ENCODE data around the gene C1orf74. TPM values are rescaled to one million over a fixed set of nuclear protein-coding genes. Genes with fewer than 3 reads are reported as not detected.

C1orf74 gene
- total RNA-seq: 1 to 10 TPM; 3.7 to 4.3 TPM

- Mint-ChIP-seq H3K9me3 (ENCODE audit: low read depth) (no peaks in the 10 kb centered on the region), H3K27me3 (no peaks in the 10 kb centered on the region), H3K4me3 (peak within 1 kb of the TSS; percentile 89), H3K4me1 (peaks cover 30% of the 10 kb centered on the region), H3K27ac (peak within 1 kb of the TSS; percentile 97), H3K36me3 (ENCODE audit: low read depth) (peaks cover 34% of the 10 kb centered on the region)
- ATAC-seq: peak; percentile 99
- intact Hi-C loops (cut with DNase I, micrococcal nuclease): loop anchor here (1.0 to 10.0 kb wide), 8 partner anchors 15 to 1470 kb away; partner anchors contain the start of genes TRAF3IP3 (in 2 of the 2), IRF6 (in 1 of the 2), RCOR3 (in 1 of the 2) and UTP25 (in 1 of the 2)
- POLR2A ChIA-PET: interaction anchor here (0.6 to 2.9 kb wide), 5 partner anchors 16 to 43 kb away, joined by 3 to 16 read pairs (median 4); partner anchors contain the start of genes TRAF3IP3 and UTP25
- CTCF ChIA-PET: interaction anchor here (0.6 to 3.5 kb wide), 12 partner anchors 10 to 1631 kb away, joined by 3 to 24 read pairs (median 4); partner anchors contain the start of genes TRAF3IP3 and UTP25
- peak; percentile 100 for DNase-seq
Observed at GRCh38 chr1:209784265-209785169, at the start of gene C1orf74. Gene C1orf74 (minus strand): TSS chr1:209784559. CDS start chr1:209783634, 925 bp downstream.

- POLR2A ChIA-PET: no interaction called here
- no peak overlapping the region for H3K27ac Mint-ChIP-seq
Observed at GRCh38 chr1:209831615-209832014, 47.3 kb upstream of the C1orf74 start.

GRCh38 chr1:209830722-209831121, 46.4 kb upstream of the C1orf74 start:
- Mint-ChIP-seq H3K27ac (peak overlapping the region; percentile 48), H3K36me3 (ENCODE audit: low read depth) (peaks cover 40% of the 10 kb centered on the region), H3K4me3 (no peak overlapping the region), H3K27me3 (no peaks in the 10 kb centered on the region), H3K9me3 (ENCODE audit: low read depth) (no peaks in the 10 kb centered on the region), H3K4me1 (peaks cover 58% of the 10 kb centered on the region)
- DNase-seq (no peak), ATAC-seq (no peak)
- ChIA-PET POLR2A (no interaction called here), CTCF (interaction anchor here (1.0 to 2.2 kb wide), 4 partner anchors 20 to 62 kb away, joined by 3 to 8 read pairs (median 4); partner anchors contain the start of gene C1orf74)
- intact Hi-C loops (cut with DNase I, micrococcal nuclease): no loop called here

More at GRCh38 chr1:209831615-209832014, 47.3 kb upstream of the C1orf74 start:
- CTCF ChIA-PET: interaction anchor here (0.5 to 2.2 kb wide), 5 partner anchors 18 to 1817 kb away, joined by 3 to 8 read pairs (median 3); no protein-coding TSS in a partner anchor
- no peaks in the 10 kb centered on the region for H3K27me3 Mint-ChIP-seq
- peaks cover 67% of the 10 kb centered on the region for H3K4me1 Mint-ChIP-seq
- H3K9me3 Mint-ChIP-seq (ENCODE audit: low read depth): no peaks in the 10 kb centered on the region
- DNase-seq: no peak
- peaks cover 48% of the 10 kb centered on the region for H3K36me3 Mint-ChIP-seq (ENCODE audit: low read depth)
- no peak overlapping the region for H3K4me3 Mint-ChIP-seq
- ATAC-seq: no peak
- intact Hi-C loops (cut with DNase I, micrococcal nuclease): no loop called here

- CTCF ChIA-PET: interaction anchor here (2.0 to 2.2 kb wide), 2 partner anchors 31 to 61 kb away, joined by 5 to 8 read pairs; no protein-coding TSS in a partner anchor
- H3K36me3 Mint-ChIP-seq (ENCODE audit: low read depth): peaks cover 33% of the 10 kb centered on the region
Observed at GRCh38 chr1:209829716-209830115, 45.4 kb upstream of the C1orf74 start.

GRCh38 chr1:209827384-209828262, 43.3 kb upstream of the C1orf74 start, which contains the start of gene UTP25:
Gene UTP25 (plus strand): TSS chr1:209827972. CDS start chr1:209828064, 92 bp downstream.
- Mint-ChIP-seq H3K9me3 (ENCODE audit: low read depth) (no peaks in the 10 kb centered on the region), H3K4me1 (peaks cover 45% of the 10 kb centered on the region), H3K4me3 (peak within 1 kb of the TSS; percentile 87), H3K27ac (peak within 1 kb of the TSS; percentile 92), H3K36me3 (ENCODE audit: low read depth) (peaks cover 16% of the 10 kb centered on the region), H3K27me3 (peaks cover 4% of the 10 kb centered on the region)
- intact Hi-C loops (cut with DNase I, micrococcal nuclease): loop anchor here (1.0 to 5.0 kb wide), 9 partner anchors 43 to 1955 kb away; partner anchors contain the start of genes C1orf74 (in 1 of the 2) and TRAF3IP3 (in 1 of the 2)
- CTCF ChIA-PET: interaction anchor here (0.6 to 1.9 kb wide), 21 partner anchors 8 to 1875 kb away, joined by 3 to 11 read pairs (median 3); partner anchors contain the start of genes C1orf74 and TRAF3IP3
- ATAC-seq: peak; percentile 86
- DNase-seq: peak; percentile 96
- POLR2A ChIA-PET: interaction anchor here (0.8 to 1.0 kb wide), 3 partner anchors 12 to 243 kb away, joined by 4 to 6 read pairs (median 4); partner anchors contain the start of gene C1orf74

More at GRCh38 chr1:209829716-209830115, 45.4 kb upstream of the C1orf74 start:
- POLR2A ChIA-PET: interaction anchor here (0.6 kb wide), 1 partner anchor 27 kb away, joined by 7 read pairs; no protein-coding TSS in a partner anchor
- Mint-ChIP-seq H3K27me3 (no peaks in the 10 kb centered on the region), H3K9me3 (ENCODE audit: low read depth) (no peaks in the 10 kb centered on the region), H3K27ac (peak overlapping the region; percentile 71), H3K4me3 (peak overlapping the region; percentile 87), H3K4me1 (peaks cover 48% of the 10 kb centered on the region)
- ATAC-seq (no peak), DNase-seq (no peak)
- intact Hi-C loops (cut with DNase I, micrococcal nuclease): loop anchor here (2.0 to 5.0 kb wide), 3 partner anchors 61 to 1957 kb away; no protein-coding TSS in a partner anchor

- ChIA-PET POLR2A (no interaction called here), CTCF (interaction anchor here (0.8 to 4.7 kb wide), 7 partner anchors 10 to 57 kb away, joined by 3 to 45 read pairs (median 6); no protein-coding TSS in a partner anchor)
- ATAC-seq: no peak
- Mint-ChIP-seq H3K9me3 (ENCODE audit: low read depth) (no peaks in the 10 kb centered on the region), H3K4me1 (peaks cover 37% of the 10 kb centered on the region), H3K27ac (no peak overlapping the region), H3K36me3 (ENCODE audit: low read depth) (peaks cover 7% of the 10 kb centered on the region), H3K4me3 (no peak overlapping the region), H3K27me3 (peaks cover 12% of the 10 kb centered on the region)
- DNase-seq: no peak
- intact Hi-C loops (cut with DNase I, micrococcal nuclease): loop anchor here in 1 of 2 experiments (2.0 to 5.0 kb wide), 4 partner anchors 73 to 1954 kb away; no protein-coding TSS in a partner anchor
Observed at GRCh38 chr1:209825591-209826434, 41.5 kb upstream of the C1orf74 start.

GRCh38 chr1:209823143-209824041, 39.0 kb upstream of the C1orf74 start:
- Mint-ChIP-seq H3K4me1 (peaks cover 19% of the 10 kb centered on the region), H3K4me3 (no peak overlapping the region), H3K27ac (peak overlapping the region; percentile 52), H3K36me3 (ENCODE audit: low read depth) (no peaks in the 10 kb centered on the region), H3K27me3 (peaks cover 17% of the 10 kb centered on the region), H3K9me3 (ENCODE audit: low read depth) (no peaks in the 10 kb centered on the region)
- ATAC-seq (peak; percentile 53), DNase-seq (peak; percentile 31)
- ChIA-PET CTCF (interaction anchor here (0.7 to 4.7 kb wide), 41 partner anchors 9 to 578 kb away, joined by 3 to 45 read pairs (median 5); partner anchors contain the start of genes C1orf74 and IRF6), POLR2A (interaction anchor here (1.0 to 1.3 kb wide), 2 partner anchors 55 to 67 kb away, joined by 4 to 5 read pairs; partner anchors contain the start of gene TRAF3IP3)
- intact Hi-C loops (cut with DNase I, micrococcal nuclease): loop anchor here (1.0 to 2.0 kb wide), 2 partner anchors 39 to 65 kb away; partner anchors contain the start of gene C1orf74 (in 1 of the 2)

- H3K36me3 Mint-ChIP-seq (ENCODE audit: low read depth): no peaks in the 10 kb centered on the region
- CTCF ChIA-PET: interaction anchor here (0.6 to 4.7 kb wide), 33 partner anchors 9 to 579 kb away, joined by 3 to 45 read pairs (median 6); partner anchors contain the start of genes C1orf74 and IRF6
- H3K27ac Mint-ChIP-seq: peak overlapping the region; percentile 52
- POLR2A ChIA-PET: interaction anchor here (1.0 to 1.3 kb wide), 2 partner anchors 55 to 67 kb away, joined by 4 to 5 read pairs; partner anchors contain the start of gene TRAF3IP3
- H3K4me1 Mint-ChIP-seq: peaks cover 19% of the 10 kb centered on the region
- H3K4me3 Mint-ChIP-seq: no peak overlapping the region
- ATAC-seq (no peak), DNase-seq (no peak)
- intact Hi-C loops (cut with DNase I, micrococcal nuclease): loop anchor here (1.0 to 2.0 kb wide), 2 partner anchors 38 to 64 kb away; partner anchors contain the start of gene C1orf74 (in 1 of the 2)
- peaks cover 17% of the 10 kb centered on the region for H3K27me3 Mint-ChIP-seq
- H3K9me3 Mint-ChIP-seq (ENCODE audit: low read depth): no peaks in the 10 kb centered on the region
Observed at GRCh38 chr1:209822706-209823105, 38.3 kb upstream of the C1orf74 start.
